ENCODE measurements around the gene SMG5.

- no peak for TF ChIP-seq CTCF (conservative IDR thresholded peaks at IDR 0.05)
- no peak for TF ChIP-seq ZFX (IDR thresholded peaks at IDR 0.05)
Measured at GRCh38 chr1:156214024-156214748, 68.4 kb downstream of the SMG5 start.
